HepG2 (cell line): ENCODE data around the gene TPR. TPM values are rescaled to one million over a fixed set of nuclear protein-coding genes. Genes with fewer than 3 reads are reported as not detected.

Experiments
- HCFC1 ChIP-seq: fragments of 150-350 bp; IDR thresholded peaks from 2 replicates; pipeline ENCODE4 v1.6.1; 2014; ENCODE audit warnings: low read depth, low read length
- HOXD1 ChIP-seq: sonication (generic); formaldehyde crosslinking; IDR thresholded peaks from 2 replicates; pipeline ENCODE4 v1.5.0; 2020; ENCODE audit warnings: missing genetic modification reagents
- ISX ChIP-seq: sonication (generic); formaldehyde crosslinking; conservative IDR thresholded peaks from 2 replicates; pipeline ENCODE4 v1.5.0; 2020; ENCODE audit warnings: missing genetic modification reagents
- MEF2D ChIP-seq: sonication (generic); formaldehyde crosslinking; IDR thresholded peaks from 2 replicates; pipeline ENCODE4 v1.5.1; 2020; ENCODE audit warnings: mild to moderate bottlenecking, missing genetic modification reagents
- PAWR ChIP-seq: sonication (generic); formaldehyde crosslinking; IDR thresholded peaks from 2 replicates; pipeline ENCODE4 v1.4.0; 2020; ENCODE audit warnings: missing genetic modification reagents, mild to moderate bottlenecking, borderline replicate concordance
- PHF5A ChIP-seq: IDR thresholded peaks from one replicate; pipeline ENCODE4 v1.6.1; 2018; ENCODE audit warnings: low read depth, missing genetic modification reagents; ENCODE audit not compliant: unreplicated experiment
- PTBP1 ChIP-seq: fragments of 200-400 bp; formaldehyde crosslinking; IDR thresholded peaks from 2 replicates; pipeline ENCODE4 v1.6.1; 2018; ENCODE audit warnings: low read length, low read depth; ENCODE audit not compliant: poor library complexity, severe bottlenecking
- RBM39 ChIP-seq: fragments of 200-400 bp; formaldehyde crosslinking; IDR thresholded peaks from one replicate; pipeline ENCODE4 v1.6.1; 2018; ENCODE audit warnings: antibody characterized with exemption, mild to moderate bottlenecking, low read depth, low read length; ENCODE audit not compliant: poor library complexity, severe bottlenecking
- RXRA ChIP-seq: sonication (generic); formaldehyde crosslinking; IDR thresholded peaks from 2 replicates; pipeline ENCODE4 v1.5.1; 2020; ENCODE audit warnings: missing genetic modification reagents
- SP4 ChIP-seq: sonication (generic); formaldehyde crosslinking; IDR thresholded peaks from 2 replicates; pipeline ENCODE4 v1.8.1; 2023; ENCODE audit warnings: mild to moderate bottlenecking, missing genetic modification reagents
- ZNF567 ChIP-seq: sonication (generic); formaldehyde crosslinking; IDR thresholded peaks from 2 replicates; pipeline ENCODE4 v1.8.1; 2023; ENCODE audit warnings: mild to moderate bottlenecking, missing genetic modification reagents, borderline replicate concordance
- ZNF746 ChIP-seq: sonication (generic); formaldehyde crosslinking; IDR thresholded peaks from 2 replicates; pipeline ENCODE4 v1.8.0; 2022; ENCODE audit warnings: mild to moderate bottlenecking, missing genetic modification reagents
- polyA plus RNA-seq, 8 experiments: library from polyadenylated mRNA; depleted of rRNA in 3 of 8; stranded (reverse) in 7 of 8; unstranded in 1 of 8; fragments of >200 nt; fragmentation: Illumina TruSeq in 4 of 8; extraction: Trizol in 4 of 8; gene quantifications; 2 replicates each; pipeline versions ENCODE4 v1.2.1 to v1.2.3, GENCODE V29; 2011 to 2016; ENCODE audit warnings: low read depth in 4 of 8, missing spikeins in 1 of 8, mixed read lengths in 1 of 8; ENCODE audit not compliant: insufficient read depth in 1 of 8
- total RNA-seq, 5 experiments: library from RNA; depleted of rRNA; stranded (reverse); fragments of >200 nt; fragmentation: Illumina TruSeq; extraction: Trizol; gene quantifications; 2 replicates each; pipeline ENCODE4 v1.2.3, GENCODE V29; 2016; ENCODE audit warnings: low read depth in 1 of 5
- TF ChIP-seq, protein P1 (sequence below): sonication (generic); formaldehyde crosslinking; IDR thresholded peaks from 2 replicates; pipeline ENCODE4 v1.4.0; 2020; ENCODE audit warnings: missing genetic modification reagents, mild to moderate bottlenecking, borderline replicate concordance
- TF ChIP-seq, protein P2 (sequence below): IDR thresholded peaks from 2 replicates; pipeline ENCODE4 v1.6.1; 2016; ENCODE audit warnings: control low read depth
- TF ChIP-seq, protein P3 (sequence below): sonication (generic); formaldehyde crosslinking; IDR thresholded peaks from 2 replicates; pipeline ENCODE4 v1.4.0; 2020; ENCODE audit warnings: missing genetic modification reagents
- TF ChIP-seq, protein P4 (sequence below): sonication (generic); formaldehyde crosslinking; IDR thresholded peaks from 2 replicates; pipeline ENCODE4 v1.4.0; 2020; ENCODE audit warnings: mild to moderate bottlenecking, missing genetic modification reagents
- TF ChIP-seq, protein P5 (sequence below): IDR thresholded peaks from 2 replicates; pipeline ENCODE4 v1.6.1; 2012; ENCODE audit warnings: low read depth, low read length, improper control_type of control experiment
- TF ChIP-seq, protein P6 (sequence below): sonication (generic); formaldehyde crosslinking; conservative IDR thresholded peaks from 2 replicates; pipeline ENCODE4 v1.8.1; 2023; ENCODE audit warnings: missing genetic modification reagents

Gene TPR
- total and polyA plus RNA-seq, 2 of the 13 experiments (the other 11 are each of a cell fraction or from before 2014, with no cell fraction given): 78.9 to 81.7 TPM

DNA sequence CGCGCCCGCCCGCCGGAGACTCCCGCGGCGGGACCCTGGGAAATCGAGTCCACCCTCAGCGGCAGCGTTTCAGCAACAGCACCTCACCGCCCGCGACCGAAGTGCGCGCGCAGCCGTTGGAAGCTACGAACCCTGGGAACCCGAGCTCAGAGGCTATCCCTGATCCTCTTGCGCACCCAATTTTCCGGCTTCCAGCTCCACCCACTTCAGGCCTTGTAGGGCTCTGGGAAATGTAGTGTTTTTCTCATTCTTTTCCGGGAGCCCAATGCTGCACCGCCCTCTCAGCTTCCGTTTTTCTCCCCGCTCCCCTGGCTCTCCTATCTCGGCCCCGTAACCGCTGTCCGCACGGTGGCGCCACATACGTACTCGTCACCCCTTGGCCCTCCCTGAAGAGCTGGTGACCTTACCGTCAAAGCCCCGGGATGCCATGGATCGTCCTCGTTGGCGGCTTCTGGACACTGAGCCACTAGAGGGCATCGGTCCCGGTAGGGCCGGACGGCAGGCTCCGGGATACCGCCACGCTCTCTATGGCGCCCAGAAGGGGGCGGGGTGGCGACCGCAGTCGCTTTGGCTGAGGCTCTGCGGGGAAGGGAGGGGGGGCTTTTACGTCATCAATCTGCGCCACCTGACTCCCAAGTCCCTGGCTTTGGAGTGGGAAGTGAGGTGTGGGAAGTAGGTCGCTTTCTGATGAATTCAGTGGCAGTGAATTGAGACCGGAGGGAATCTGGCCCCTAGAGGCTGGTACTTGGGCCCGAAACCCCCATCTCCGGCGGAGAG lies at the start of gene TPR, which contains the start of gene ODR4 (continued):
- TF ChIP-seq RBM39 (peak; percentile 69), PAWR (no peak), HOXD1 (CRISPR knock-in tag) (peak; percentile 51; the same call in 1 of the 2 replicates), RXRA (peak; percentile 28; the same call in 1 of the 2 replicates), PTBP1 (peak; percentile 90), SP4 (CRISPR knock-in tag) (peak; percentile 77), HCFC1 (peak; percentile 82), ZNF746 (peak; percentile 15; the same call in 1 of the 2 replicates), ZNF567 (CRISPR knock-in tag) (no peak), PHF5A (CRISPR knock-in tag) (peak; percentile 86), MEF2D (CRISPR knock-in tag) (peak; percentile 78; the same call in 1 of the 2 replicates), ISX (no peak)
- TF ChIP-seq, protein P1, sequence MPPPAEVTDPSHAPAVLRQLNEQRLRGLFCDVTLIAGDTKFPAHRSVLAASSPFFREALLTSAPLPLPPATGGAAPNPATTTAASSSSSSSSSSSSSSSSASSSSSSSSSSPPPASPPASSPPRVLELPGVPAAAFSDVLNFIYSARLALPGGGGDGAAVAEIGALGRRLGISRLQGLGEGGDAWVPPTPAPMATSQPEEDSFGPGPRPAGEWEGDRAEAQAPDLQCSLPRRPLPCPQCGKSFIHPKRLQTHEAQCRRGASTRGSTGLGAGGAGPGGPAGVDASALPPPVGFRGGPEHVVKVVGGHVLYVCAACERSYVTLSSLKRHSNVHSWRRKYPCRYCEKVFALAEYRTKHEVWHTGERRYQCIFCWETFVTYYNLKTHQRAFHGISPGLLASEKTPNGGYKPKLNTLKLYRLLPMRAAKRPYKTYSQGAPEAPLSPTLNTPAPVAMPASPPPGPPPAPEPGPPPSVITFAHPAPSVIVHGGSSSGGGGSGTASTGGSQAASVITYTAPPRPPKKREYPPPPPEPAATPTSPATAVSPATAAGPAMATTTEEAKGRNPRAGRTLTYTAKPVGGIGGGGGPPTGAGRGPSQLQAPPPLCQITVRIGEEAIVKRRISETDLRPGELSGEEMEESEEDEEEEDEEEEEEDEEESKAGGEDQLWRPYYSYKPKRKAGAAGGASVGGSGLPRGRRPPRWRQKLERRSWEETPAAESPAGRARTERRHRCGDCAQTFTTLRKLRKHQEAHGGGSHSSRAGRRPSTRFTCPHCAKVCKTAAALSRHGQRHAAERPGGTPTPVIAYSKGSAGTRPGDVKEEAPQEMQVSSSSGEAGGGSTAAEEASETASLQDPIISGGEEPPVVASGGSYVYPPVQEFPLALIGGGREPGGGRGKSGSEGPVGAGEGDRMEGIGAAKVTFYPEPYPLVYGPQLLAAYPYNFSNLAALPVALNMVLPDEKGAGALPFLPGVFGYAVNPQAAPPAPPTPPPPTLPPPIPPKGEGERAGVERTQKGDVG: peak; percentile 52; the same call in 1 of the 2 replicates
- TF ChIP-seq, protein P2, sequence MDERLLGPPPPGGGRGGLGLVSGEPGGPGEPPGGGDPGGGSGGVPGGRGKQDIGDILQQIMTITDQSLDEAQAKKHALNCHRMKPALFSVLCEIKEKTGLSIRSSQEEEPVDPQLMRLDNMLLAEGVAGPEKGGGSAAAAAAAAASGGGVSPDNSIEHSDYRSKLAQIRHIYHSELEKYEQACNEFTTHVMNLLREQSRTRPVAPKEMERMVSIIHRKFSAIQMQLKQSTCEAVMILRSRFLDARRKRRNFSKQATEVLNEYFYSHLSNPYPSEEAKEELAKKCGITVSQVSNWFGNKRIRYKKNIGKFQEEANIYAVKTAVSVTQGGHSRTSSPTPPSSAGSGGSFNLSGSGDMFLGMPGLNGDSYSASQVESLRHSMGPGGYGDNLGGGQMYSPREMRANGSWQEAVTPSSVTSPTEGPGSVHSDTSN: no peak
- TF ChIP-seq, protein P3, sequence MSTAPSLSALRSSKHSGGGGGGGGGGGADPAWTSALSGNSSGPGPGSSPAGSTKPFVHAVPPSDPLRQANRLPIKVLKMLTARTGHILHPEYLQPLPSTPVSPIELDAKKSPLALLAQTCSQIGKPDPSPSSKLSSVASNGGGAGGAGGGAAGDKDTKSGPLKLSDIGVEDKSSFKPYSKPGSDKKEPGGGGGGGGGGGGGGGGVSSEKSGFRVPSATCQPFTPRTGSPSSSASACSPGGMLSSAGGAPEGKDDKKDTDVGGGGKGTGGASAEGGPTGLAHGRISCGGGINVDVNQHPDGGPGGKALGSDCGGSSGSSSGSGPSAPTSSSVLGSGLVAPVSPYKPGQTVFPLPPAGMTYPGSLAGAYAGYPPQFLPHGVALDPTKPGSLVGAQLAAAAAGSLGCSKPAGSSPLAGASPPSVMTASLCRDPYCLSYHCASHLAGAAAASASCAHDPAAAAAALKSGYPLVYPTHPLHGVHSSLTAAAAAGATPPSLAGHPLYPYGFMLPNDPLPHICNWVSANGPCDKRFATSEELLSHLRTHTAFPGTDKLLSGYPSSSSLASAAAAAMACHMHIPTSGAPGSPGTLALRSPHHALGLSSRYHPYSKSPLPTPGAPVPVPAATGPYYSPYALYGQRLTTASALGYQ (CRISPR knock-in tag): peak; percentile 48; the same call in 1 of the 2 replicates
- TF ChIP-seq, protein P4, sequence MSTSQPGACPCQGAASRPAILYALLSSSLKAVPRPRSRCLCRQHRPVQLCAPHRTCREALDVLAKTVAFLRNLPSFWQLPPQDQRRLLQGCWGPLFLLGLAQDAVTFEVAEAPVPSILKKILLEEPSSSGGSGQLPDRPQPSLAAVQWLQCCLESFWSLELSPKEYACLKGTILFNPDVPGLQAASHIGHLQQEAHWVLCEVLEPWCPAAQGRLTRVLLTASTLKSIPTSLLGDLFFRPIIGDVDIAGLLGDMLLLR (CRISPR knock-in tag): no peak; the same call in 1 of the 2 replicates
- TF ChIP-seq, protein P5, sequence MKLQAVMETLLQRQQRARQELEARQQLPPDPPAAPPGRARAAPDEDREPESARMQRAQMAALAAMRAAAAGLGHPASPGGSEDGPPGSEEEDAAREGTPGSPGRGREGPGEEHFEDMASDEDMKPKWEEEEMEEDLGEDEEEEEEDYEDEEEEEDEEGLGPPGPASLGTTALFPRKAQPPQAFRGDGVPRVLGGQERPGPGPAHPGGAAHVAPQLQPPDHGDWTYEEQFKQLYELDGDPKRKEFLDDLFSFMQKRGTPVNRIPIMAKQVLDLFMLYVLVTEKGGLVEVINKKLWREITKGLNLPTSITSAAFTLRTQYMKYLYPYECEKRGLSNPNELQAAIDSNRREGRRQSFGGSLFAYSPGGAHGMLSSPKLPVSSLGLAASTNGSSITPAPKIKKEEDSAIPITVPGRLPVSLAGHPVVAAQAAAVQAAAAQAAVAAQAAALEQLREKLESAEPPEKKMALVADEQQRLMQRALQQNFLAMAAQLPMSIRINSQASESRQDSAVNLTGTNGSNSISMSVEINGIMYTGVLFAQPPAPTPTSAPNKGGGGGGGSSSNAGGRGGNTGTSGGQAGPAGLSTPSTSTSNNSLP: peak; percentile 65
- TF ChIP-seq, protein P6, sequence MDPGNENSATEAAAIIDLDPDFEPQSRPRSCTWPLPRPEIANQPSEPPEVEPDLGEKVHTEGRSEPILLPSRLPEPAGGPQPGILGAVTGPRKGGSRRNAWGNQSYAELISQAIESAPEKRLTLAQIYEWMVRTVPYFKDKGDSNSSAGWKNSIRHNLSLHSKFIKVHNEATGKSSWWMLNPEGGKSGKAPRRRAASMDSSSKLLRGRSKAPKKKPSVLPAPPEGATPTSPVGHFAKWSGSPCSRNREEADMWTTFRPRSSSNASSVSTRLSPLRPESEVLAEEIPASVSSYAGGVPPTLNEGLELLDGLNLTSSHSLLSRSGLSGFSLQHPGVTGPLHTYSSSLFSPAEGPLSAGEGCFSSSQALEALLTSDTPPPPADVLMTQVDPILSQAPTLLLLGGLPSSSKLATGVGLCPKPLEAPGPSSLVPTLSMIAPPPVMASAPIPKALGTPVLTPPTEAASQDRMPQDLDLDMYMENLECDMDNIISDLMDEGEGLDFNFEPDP (CRISPR knock-in tag): no peak
